ENCODE data around the gene PSMD8. TPM values are rescaled to one million over a fixed set of nuclear protein-coding genes. Genes with fewer than 3 reads are reported as not detected.

PSMD8 gene
- total and polyA plus RNA-seq, 11 donors: 186 to 690 (median 325) TPM

DNA sequence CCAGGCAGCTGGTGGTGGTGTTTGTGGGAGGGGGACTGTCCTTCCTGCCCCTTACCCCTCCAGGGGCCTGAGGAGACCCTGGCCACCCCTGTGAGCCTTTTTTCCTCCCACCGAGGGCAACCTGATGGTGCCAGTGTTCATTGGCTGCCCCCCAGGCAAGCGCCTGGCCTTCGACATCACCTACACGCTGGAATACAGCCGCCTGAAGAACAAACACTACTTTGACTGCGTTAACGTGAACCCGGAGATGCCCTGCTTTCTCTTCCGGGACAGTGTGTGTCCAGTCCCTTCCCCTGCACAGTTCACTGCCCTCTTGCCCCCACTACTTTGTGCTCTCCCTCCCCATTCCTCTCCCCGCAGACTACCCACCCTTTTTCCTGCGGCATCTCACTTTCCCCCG, 7.3 kb upstream of the PSMD8 start:
- Histone ChIP-seq H3K27me3 (no peaks in the 10 kb centered on the region), H3K9me3 (no peaks in the 10 kb centered on the region), H3K27ac (no peak overlapping the region), H3K4me3 (no peak overlapping the region), H3K4me1 (peaks cover 0 to 11% (median 6%) of the 10 kb centered on the region in 12 donors), H3K36me3 (no peaks in the 10 kb centered on the region)
- WGBS, 4 donors: 81 to 86% (median 85%) methylated on average over 12 of the region's 12 CpGs
- TF ChIP-seq, protein P1, sequence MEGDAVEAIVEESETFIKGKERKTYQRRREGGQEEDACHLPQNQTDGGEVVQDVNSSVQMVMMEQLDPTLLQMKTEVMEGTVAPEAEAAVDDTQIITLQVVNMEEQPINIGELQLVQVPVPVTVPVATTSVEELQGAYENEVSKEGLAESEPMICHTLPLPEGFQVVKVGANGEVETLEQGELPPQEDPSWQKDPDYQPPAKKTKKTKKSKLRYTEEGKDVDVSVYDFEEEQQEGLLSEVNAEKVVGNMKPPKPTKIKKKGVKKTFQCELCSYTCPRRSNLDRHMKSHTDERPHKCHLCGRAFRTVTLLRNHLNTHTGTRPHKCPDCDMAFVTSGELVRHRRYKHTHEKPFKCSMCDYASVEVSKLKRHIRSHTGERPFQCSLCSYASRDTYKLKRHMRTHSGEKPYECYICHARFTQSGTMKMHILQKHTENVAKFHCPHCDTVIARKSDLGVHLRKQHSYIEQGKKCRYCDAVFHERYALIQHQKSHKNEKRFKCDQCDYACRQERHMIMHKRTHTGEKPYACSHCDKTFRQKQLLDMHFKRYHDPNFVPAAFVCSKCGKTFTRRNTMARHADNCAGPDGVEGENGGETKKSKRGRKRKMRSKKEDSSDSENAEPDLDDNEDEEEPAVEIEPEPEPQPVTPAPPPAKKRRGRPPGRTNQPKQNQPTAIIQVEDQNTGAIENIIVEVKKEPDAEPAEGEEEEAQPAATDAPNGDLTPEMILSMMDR (IDR thresholded peaks at IDR 0.05): no peak
- no peak for TF ChIP-seq POLR2A (IDR thresholded peaks at IDR 0.05)
- no peak for DNase-seq
- intact Hi-C loops (cut with DNase I): no loop called here
- ATAC-seq: no peak

DNA sequence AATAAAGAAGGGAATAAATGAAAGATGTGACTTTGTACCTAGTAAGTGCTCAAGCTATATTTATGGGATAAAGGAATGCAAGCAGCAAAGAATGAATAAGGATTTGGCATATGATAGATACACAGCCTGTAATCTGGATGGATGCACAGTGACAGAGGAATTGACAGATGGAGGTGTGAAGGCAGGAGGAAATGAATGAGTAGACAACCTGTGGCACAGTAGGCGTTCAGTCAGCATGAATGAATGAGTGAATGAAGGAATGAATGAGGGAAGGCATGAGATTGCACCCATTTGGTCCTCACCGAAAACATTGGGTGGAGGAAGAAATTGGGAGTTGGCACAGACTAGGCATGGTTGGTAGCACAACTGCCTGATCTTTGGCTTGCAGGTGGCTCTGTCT, 4.8 kb upstream of the PSMD8 start:
- no peak overlapping the region for H3K27ac ChIP-seq
- DNase-seq (no peak), ATAC-seq (no peak)
- H3K9me3 ChIP-seq: no peaks in the 10 kb centered on the region
- peaks cover 0 to 4% (median 0%) of the 10 kb centered on the region in 12 donors for H3K4me1 ChIP-seq
- no peak overlapping the region for H3K4me3 ChIP-seq
- no peaks in the 10 kb centered on the region for H3K27me3 ChIP-seq
- no peaks in the 10 kb centered on the region for H3K36me3 ChIP-seq
- TF ChIP-seq POLR2A (IDR thresholded peaks at IDR 0.05): no peak
- TF ChIP-seq, protein P1 (IDR thresholded peaks at IDR 0.05): no peak
- intact Hi-C loops (cut with DNase I): no loop called here
- WGBS, 4 donors: 84 to 92% (median 88%) methylated on average over 2 of the region's 2 CpGs

DNA sequence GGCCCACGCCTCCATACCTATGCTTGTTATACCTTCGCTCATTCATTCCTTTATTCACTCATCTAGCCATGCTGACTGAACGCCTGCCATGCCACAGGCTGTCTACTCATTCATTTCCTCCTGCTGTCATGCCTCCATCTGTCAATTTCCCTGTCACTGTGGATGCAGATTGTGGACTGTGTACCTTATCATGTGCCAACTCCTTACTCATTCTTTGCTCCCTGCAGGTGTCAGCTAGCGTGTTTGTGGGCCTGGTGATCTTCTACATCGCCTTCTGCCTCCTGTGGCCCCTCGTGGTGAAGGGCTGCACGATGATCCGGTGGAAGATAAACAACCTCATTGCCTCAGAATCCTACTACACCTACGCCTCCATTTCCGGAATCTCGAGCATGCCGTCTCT, 4.1 kb upstream of the PSMD8 start:
- no peaks in the 10 kb centered on the region for H3K27me3 ChIP-seq
- intact Hi-C loops (cut with DNase I): loop anchor here in 1 of 10 donors (5.0 kb wide), 1 partner anchor 33 kb away; the partner anchor contains the start of gene CATSPERG
- no peak overlapping the region for H3K4me3 ChIP-seq
- ATAC-seq (no peak), DNase-seq (no peak)
- peaks cover 0 to 7% (median under 1%) of the 10 kb centered on the region in 12 donors for H3K4me1 ChIP-seq
- H3K36me3 ChIP-seq: no peaks in the 10 kb centered on the region
- TF ChIP-seq POLR2A (IDR thresholded peaks at IDR 0.05): no peak
- TF ChIP-seq, protein P1 (IDR thresholded peaks at IDR 0.05): no peak
- no peak overlapping the region for H3K27ac ChIP-seq
- WGBS, 4 donors: 53 to 60% (median 58%) methylated on average over 12 of the region's 12 CpGs
- H3K9me3 ChIP-seq: no peaks in the 10 kb centered on the region

DNA sequence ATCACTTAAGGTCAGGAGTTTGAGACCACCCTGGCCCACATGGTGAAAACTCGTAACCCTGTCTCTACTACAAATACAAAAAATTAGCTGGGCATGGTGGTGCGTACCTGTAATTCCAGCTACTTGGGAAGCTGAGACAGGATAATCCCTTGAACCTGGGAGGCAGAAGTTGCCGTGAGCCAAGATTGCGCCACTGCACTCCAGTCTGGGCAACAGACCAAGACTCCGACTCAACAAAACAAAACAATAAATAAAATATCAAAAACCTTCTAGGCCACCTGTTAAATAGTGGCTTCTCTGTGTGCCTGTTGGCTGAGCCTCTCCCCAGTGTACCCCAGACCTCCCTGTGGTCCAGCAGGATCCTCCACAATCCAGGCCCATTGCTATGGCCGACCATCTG, 3.3 kb upstream of the PSMD8 start:
- no peak overlapping the region for H3K27ac ChIP-seq
- intact Hi-C loops (cut with DNase I): loop anchor here in 1 of 10 donors (5.0 kb wide), 1 partner anchor 34 kb away; the partner anchor contains the start of gene CATSPERG
- no peaks in the 10 kb centered on the region for H3K36me3 ChIP-seq
- TF ChIP-seq, protein P1 (IDR thresholded peaks at IDR 0.05): no peak
- ATAC-seq: no peak
- no peaks in the 10 kb centered on the region for H3K9me3 ChIP-seq
- H3K4me1 ChIP-seq: peaks cover under 1 to 15% (median 8%) of the 10 kb centered on the region in 12 donors
- H3K27me3 ChIP-seq: no peaks in the 10 kb centered on the region
- WGBS, 4 donors: 84 to 88% (median 87%) methylated on average over 6 of the region's 6 CpGs
- DNase-seq: no peak
- no peak overlapping the region for H3K4me3 ChIP-seq

All from heart left ventricle (tissue), 16 donors.